Body of pancreas (tissue), 4 donors: ENCODE measurements around the gene URM1.

Experiments used
- CTCF ChIP-seq, 7 experiments: fragments of 450-650 bp in 4 of 7; fragments of 200-600 bp in 3 of 7; sonication (generic) in 3 of 7; IDR thresholded peaks; one replicate each; pipeline ENCODE4 v1.5.1; 2016 to 2019; ENCODE audit warnings: antibody characterized with exemption in 7 of 7
- POLR2A ChIP-seq, 3 donors: fragments of 450-650 bp; IDR thresholded peaks; one replicate each; pipeline ENCODE4 v1.6.1; 2016; ENCODE audit warnings: antibody characterized with exemption in 3 of 3, mild to moderate bottlenecking in 2 of 3

GRCh38 chr9:128434340-128434739 is 63.2 kb downstream of the URM1 start:
- no peak for TF ChIP-seq POLR2A (IDR thresholded peaks at IDR 0.05)
- TF ChIP-seq CTCF (IDR thresholded peaks at IDR 0.05): no peak
